Spleen (tissue), 11 donors: ENCODE data around the gene CRHBP. TPM values are rescaled to one million over a fixed set of nuclear protein-coding genes. Genes with fewer than 3 reads are reported as not detected.

ENCODE experiments used
- DNase-seq: peaks from one replicate; pipeline ENCODE4 v3.0.0-alpha.2; 2020
- H3K27ac ChIP-seq, 8 donors: fragments of 200-600 bp; sonication (generic) in 7 of 8; 1 replicate in 4 of 8; 2 replicates in 4 of 8; pipeline versions ENCODE4 v1.5.0 to v1.8.0; 2016 to 2021; ENCODE audit warnings: inconsistent platforms in 4 of 8, mild to moderate bottlenecking in 4 of 8, moderate library complexity in 1 of 8
- H3K27me3 ChIP-seq, 7 donors: fragments of 200-600 bp; sonication (generic) in 6 of 7; replicated peaks in 1 of 7; 1 replicate in 4 of 7; 2 replicates in 3 of 7; pipeline versions ENCODE4 v1.5.0 to v1.8.0; 2016 to 2021; ENCODE audit warnings: inconsistent platforms in 3 of 7, mild to moderate bottlenecking in 1 of 7
- H3K36me3 ChIP-seq, 6 donors: fragments of 200-600 bp; sonication (generic) in 5 of 6; 1 replicate in 4 of 6; 2 replicates in 2 of 6; pipeline versions ENCODE4 v1.5.0 to v1.8.0; 2016 to 2021; ENCODE audit warnings: inconsistent platforms in 2 of 6
- H3K4me1 ChIP-seq, 6 donors: fragments of 200-600 bp; sonication (generic) in 5 of 6; 1 replicate in 3 of 6; 2 replicates in 3 of 6; pipeline versions ENCODE4 v1.5.0 to v1.8.0; 2016 to 2021; ENCODE audit warnings: inconsistent platforms in 3 of 6
- H3K4me3 ChIP-seq, 8 donors: fragments of 200-600 bp; sonication (generic) in 7 of 8; 1 replicate in 4 of 8; 2 replicates in 4 of 8; pipeline versions ENCODE4 v1.5.0 to v1.8.0; 2016 to 2021; ENCODE audit warnings: inconsistent platforms in 4 of 8, mild to moderate bottlenecking in 4 of 8, moderate library complexity in 2 of 8
- H3K9me3 ChIP-seq, 8 donors: fragments of 200-600 bp; sonication (generic) in 7 of 8; 1 replicate in 4 of 8; 2 replicates in 4 of 8; pipeline versions ENCODE4 v1.5.0 to v1.8.0; 2016 to 2021; ENCODE audit warnings: inconsistent platforms in 4 of 8
- POLR2A ChIP-seq, 3 donors: fragments of 450-650 bp; IDR thresholded peaks; one replicate each; pipeline ENCODE4 v1.5.1; 2017; ENCODE audit warnings: antibody characterized with exemption in 3 of 3, mild to moderate bottlenecking in 1 of 3
- POLR2AphosphoS5 ChIP-seq, 3 donors: sonication (generic); formaldehyde crosslinking; IDR thresholded peaks; one replicate each; pipeline ENCODE4 v1.5.1; 2017; ENCODE audit warnings: antibody characterized with exemption in 3 of 3
- WGBS, 5 donors: extraction: QIAGEN DNeasy Blood & Tissue Kit in 3 of 5; methylation state at CpG; one replicate each; pipeline versions ENCODE4 v1.1.5 to v1.1.7; 2013 to 2018; 5-methylcytosine and 5-hydroxymethylcytosine counted together
- intact Hi-C: fragments of 100-400 bp; cut with DNase I; formaldehyde crosslinking; loops from one replicate; pipeline ENCODE4 v1.15.0; 2023; ENCODE audit warnings: low total_unique reads
- polyA plus RNA-seq, 3 donors: library from polyadenylated mRNA; stranded (reverse); fragments of 200-250 nt; gene quantifications; one replicate each; pipeline ENCODE4 v1.2.1, GENCODE V29; 2013
- small RNA-seq, 4 donors: library from RNA; depleted of rRNA; stranded (forward); fragments of <200 nt; gene quantifications; one replicate each; pipeline ENCODE3, GENCODE V24; 2016
- total RNA-seq, 7 donors: library from RNA; depleted of rRNA in 3 of 7; stranded (reverse); fragments of >200 nt in 3 of 7; fragmentation: NEBNext Ultra II Directional in 4 of 7; extraction: Animal tissue kit (Norgen Biotek cat#: 25700) in 4 of 7; gene quantifications; one replicate each; pipeline versions ENCODE4 v1.1.0 to v1.2.1, GENCODE V29; 2016 to 2021
- TF ChIP-seq, protein P1 (sequence below), 11 experiments: fragments of 200-600 bp in 7 of 11; fragments of 450-650 bp in 4 of 11; sonication (generic) in 4 of 11; IDR thresholded peaks in 8 of 11; conservative IDR thresholded peaks in 3 of 11; 1 replicate in 7 of 11; 2 replicates in 4 of 11; pipeline versions ENCODE4 v1.4.0 to v1.8.0; 2016 to 2021; ENCODE audit warnings: antibody characterized with exemption in 11 of 11, inconsistent platforms in 4 of 11, mild to moderate bottlenecking in 1 of 11
- donor health status: healthy with polysubstance abuse.
- donor health status: DM: no; HTN: no; CAD: no; lungs with moderate emphysema.
- donor health status: DM: no; HTN: no; CAD: no.
- donor health status: Bipolar disorder and iron deficiency.
- donor health status: healthy.
- donor health status: DM: no; HTN: no; CAD: no.
- donor health status: DM: yes; HTN: yes; CAD: no.

CRHBP gene
- total and polyA plus RNA-seq, 10 donors: 8.7 to 147 (median 47.9) TPM

DNA sequence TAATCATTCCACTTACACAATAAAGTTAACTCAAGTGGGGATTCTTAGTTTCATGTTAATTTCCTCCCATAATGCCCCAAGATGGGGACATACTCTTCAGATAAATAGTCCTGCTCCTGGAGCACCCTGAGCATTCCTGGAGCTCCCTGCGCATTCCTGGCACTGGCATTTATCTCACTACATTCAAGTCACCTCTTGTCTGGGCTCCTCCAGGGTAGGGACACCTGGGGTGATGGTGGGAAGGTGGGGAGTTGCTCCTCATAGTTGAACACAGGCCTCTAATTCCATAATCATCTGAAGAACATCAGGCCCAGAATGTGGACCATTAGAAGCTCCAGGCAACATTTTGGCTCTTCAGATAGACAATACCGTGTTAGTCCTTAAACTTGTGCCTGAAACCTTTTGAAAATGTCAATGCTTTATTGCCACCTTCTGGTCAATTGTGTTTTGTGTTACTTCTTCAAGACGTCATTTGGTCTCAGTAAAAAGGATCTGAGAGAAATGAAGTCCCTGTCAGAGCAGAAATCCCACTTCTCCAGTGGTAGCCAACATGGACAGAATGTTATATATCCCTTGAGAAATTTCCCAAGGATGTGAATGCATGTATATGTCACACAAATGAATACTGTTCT lies 63.2 kb downstream of the CRHBP start:
- TF ChIP-seq POLR2A (IDR thresholded peaks at IDR 0.05) (no peak), POLR2AphosphoS5 (IDR thresholded peaks at IDR 0.05) (no peak)
- TF ChIP-seq, protein P1, sequence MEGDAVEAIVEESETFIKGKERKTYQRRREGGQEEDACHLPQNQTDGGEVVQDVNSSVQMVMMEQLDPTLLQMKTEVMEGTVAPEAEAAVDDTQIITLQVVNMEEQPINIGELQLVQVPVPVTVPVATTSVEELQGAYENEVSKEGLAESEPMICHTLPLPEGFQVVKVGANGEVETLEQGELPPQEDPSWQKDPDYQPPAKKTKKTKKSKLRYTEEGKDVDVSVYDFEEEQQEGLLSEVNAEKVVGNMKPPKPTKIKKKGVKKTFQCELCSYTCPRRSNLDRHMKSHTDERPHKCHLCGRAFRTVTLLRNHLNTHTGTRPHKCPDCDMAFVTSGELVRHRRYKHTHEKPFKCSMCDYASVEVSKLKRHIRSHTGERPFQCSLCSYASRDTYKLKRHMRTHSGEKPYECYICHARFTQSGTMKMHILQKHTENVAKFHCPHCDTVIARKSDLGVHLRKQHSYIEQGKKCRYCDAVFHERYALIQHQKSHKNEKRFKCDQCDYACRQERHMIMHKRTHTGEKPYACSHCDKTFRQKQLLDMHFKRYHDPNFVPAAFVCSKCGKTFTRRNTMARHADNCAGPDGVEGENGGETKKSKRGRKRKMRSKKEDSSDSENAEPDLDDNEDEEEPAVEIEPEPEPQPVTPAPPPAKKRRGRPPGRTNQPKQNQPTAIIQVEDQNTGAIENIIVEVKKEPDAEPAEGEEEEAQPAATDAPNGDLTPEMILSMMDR (IDR thresholded peaks at IDR 0.05 in 8 of 11, conservative IDR thresholded peaks at IDR 0.05 in 3 of 11): peak in 6 of 11 experiments; percentile 14 to 48 (median 27)
- DNase-seq: no peak
- Histone ChIP-seq H3K9me3 (no peaks in the 10 kb centered on the region), H3K27me3 (peaks cover 0 to 3% (median 0%) of the 10 kb centered on the region in 7 donors), H3K4me3 (no peak overlapping the region), H3K4me1 (no peaks in the 10 kb centered on the region), H3K36me3 (no peaks in the 10 kb centered on the region), H3K27ac (no peak overlapping the region)
- intact Hi-C loops: loop anchor here (5.0 kb wide), 1 partner anchor 149 kb away; no protein-coding TSS in a partner anchor
- WGBS, 5 donors: 27 to 35% (median 35%) methylated on average over 3 of the region's 3 CpGs

DNA sequence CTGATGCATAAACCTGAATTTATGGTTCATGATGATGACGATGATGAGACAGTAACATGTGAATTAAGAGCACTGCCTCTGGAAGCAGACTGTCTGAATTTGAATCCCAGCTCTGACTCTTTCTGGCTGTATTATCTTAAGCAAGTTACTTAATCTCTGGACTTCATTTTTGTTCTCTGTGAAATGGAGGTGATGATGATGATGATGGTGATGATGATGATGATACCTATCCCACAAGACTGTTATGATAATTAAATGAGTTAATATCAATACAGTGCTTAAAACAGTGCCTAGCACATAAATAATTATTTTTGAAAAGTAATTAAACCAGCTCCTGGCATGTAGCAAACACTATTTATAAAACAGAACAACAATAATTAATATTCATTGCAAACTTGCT lies 64.1 kb downstream of the CRHBP start:
- no peak for DNase-seq
- Histone ChIP-seq H3K27me3 (peaks cover 0 to 12% (median 0%) of the 10 kb centered on the region in 7 donors), H3K9me3 (no peaks in the 10 kb centered on the region), H3K4me1 (no peaks in the 10 kb centered on the region), H3K36me3 (no peaks in the 10 kb centered on the region), H3K27ac (no peak overlapping the region), H3K4me3 (no peak overlapping the region)
- no peak for TF ChIP-seq POLR2A (IDR thresholded peaks at IDR 0.05)
- TF ChIP-seq, protein P1 (IDR thresholded peaks at IDR 0.05 in 8 of 11, conservative IDR thresholded peaks at IDR 0.05 in 3 of 11): no peak
- no peak for TF ChIP-seq POLR2AphosphoS5 (IDR thresholded peaks at IDR 0.05)
- 89 to 95% (median 93%) methylated on average over 1 of the region's 1 CpG for WGBS, 5 donors
- intact Hi-C loops: loop anchor here (5.0 kb wide), 1 partner anchor 150 kb away; no protein-coding TSS in a partner anchor

DNA sequence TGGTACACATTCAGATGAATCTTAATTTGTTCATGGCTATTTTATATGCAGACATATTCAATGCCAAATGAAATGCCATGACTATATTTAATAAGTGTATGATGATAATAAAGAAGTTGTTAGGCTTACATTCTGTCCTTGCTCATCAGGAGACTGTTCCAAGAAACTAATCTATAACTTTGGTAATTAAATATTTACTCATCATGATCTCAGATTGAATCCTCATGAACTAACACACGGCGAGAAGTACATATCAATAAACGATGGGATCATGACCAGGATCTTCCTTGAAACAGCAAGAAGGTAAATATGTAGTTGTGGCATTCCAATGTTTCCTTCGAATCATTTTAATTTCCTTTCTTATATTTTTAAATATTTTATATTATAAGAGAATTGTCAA lies 64.8 kb downstream of the CRHBP start:
- H3K9me3 ChIP-seq: no peaks in the 10 kb centered on the region
- 82 to 91% (median 84%) methylated on average over 4 of the region's 4 CpGs for WGBS, 5 donors
- no peak overlapping the region for H3K4me3 ChIP-seq
- peaks cover 0 to 13% (median 0%) of the 10 kb centered on the region in 7 donors for H3K27me3 ChIP-seq
- intact Hi-C loops: loop anchor here (5.0 kb wide), 1 partner anchor 150 kb away; no protein-coding TSS in a partner anchor
- H3K36me3 ChIP-seq: no peaks in the 10 kb centered on the region
- TF ChIP-seq POLR2AphosphoS5 (IDR thresholded peaks at IDR 0.05) (no peak), POLR2A (IDR thresholded peaks at IDR 0.05) (no peak)
- TF ChIP-seq, protein P1 (IDR thresholded peaks at IDR 0.05 in 8 of 11, conservative IDR thresholded peaks at IDR 0.05 in 3 of 11): no peak
- H3K27ac ChIP-seq: no peak overlapping the region
- no peak for DNase-seq
- no peaks in the 10 kb centered on the region for H3K4me1 ChIP-seq

Small RNA genes lying within 50 kb of the gene (small RNA-seq; reads per million reads assigned to genes)
- 0 reads per million in 4 donors for gene RNU6ATAC36P

Other genes starting within 250 kb of the CRHBP start
- gene F2R, start 236.9 kb upstream of the CRHBP start, total RNA-seq: 100 to 1,000 TPM in 4 of 7 donors, 10 to 100 TPM in 3; 57.3 to 128 (median 111) TPM
- gene F2R, start 236.9 kb upstream of the CRHBP start, polyA plus RNA-seq: 1 to 10 TPM; 4.7 to 9.0 (median 7.0) TPM
- gene F2RL1, start 134.0 kb upstream of the CRHBP start, total RNA-seq: 1 to 10 TPM; 4.0 to 9.5 (median 7.3) TPM
- under 1 TPM; 0.46 to 0.70 (median 0.48) TPM for gene F2RL1, start 134.0 kb upstream of the CRHBP start, polyA plus RNA-seq
- gene S100Z, start 103.0 kb upstream of the CRHBP start, total RNA-seq: 10 to 100 TPM in 3 of 7 donors, 1 to 10 TPM in 4; 2.3 to 21.7 (median 9.7) TPM
- gene S100Z, start 103.0 kb upstream of the CRHBP start, polyA plus RNA-seq: 1 to 10 TPM; 2.2 to 2.7 (median 2.4) TPM
- 10 to 100 TPM; 21.7 to 33.6 (median 31.9) TPM for gene AGGF1, start 77.4 kb downstream of the CRHBP start, total RNA-seq
- 10 to 100 TPM in 1 of 3 donors, 1 to 10 TPM in 2; 8.2 to 11.8 (median 9.8) TPM for gene AGGF1, start 77.4 kb downstream of the CRHBP start, polyA plus RNA-seq
- gene ZBED3, start 134.2 kb downstream of the CRHBP start, total RNA-seq: 10 to 100 TPM in 2 of 7 donors, 1 to 10 TPM in 5; 4.8 to 13.8 (median 8.1) TPM
- gene ZBED3, start 134.2 kb downstream of the CRHBP start, polyA plus RNA-seq: 1 to 10 TPM; 1.6 to 2.5 (median 1.8) TPM